Gastroesophageal sphincter (tissue), 3 donors: ENCODE data around the gene OR2C3.

Experiments
- POLR2A ChIP-seq, 2 donors: fragments of 450-650 bp; IDR thresholded peaks; one replicate each; pipeline ENCODE4 v1.6.1; 2017; ENCODE audit warnings: antibody characterized with exemption in 2 of 2, mild to moderate bottlenecking in 2 of 2, moderate library complexity in 1 of 2
- POLR2AphosphoS5 ChIP-seq: sonication (generic); formaldehyde crosslinking; IDR thresholded peaks from one replicate; pipeline ENCODE4 v1.6.1; 2017; ENCODE audit warnings: antibody characterized with exemption
- TF ChIP-seq, protein P1 (sequence below), 4 experiments: fragments of 200-600 bp in 2 of 4; fragments of 450-650 bp in 2 of 4; sonication (generic) in 1 of 4; IDR thresholded peaks; one replicate each; pipeline ENCODE4 v1.5.1; 2017 to 2019; ENCODE audit warnings: antibody characterized with exemption in 4 of 4, mild to moderate bottlenecking in 2 of 4, moderate library complexity in 2 of 4

DNA sequence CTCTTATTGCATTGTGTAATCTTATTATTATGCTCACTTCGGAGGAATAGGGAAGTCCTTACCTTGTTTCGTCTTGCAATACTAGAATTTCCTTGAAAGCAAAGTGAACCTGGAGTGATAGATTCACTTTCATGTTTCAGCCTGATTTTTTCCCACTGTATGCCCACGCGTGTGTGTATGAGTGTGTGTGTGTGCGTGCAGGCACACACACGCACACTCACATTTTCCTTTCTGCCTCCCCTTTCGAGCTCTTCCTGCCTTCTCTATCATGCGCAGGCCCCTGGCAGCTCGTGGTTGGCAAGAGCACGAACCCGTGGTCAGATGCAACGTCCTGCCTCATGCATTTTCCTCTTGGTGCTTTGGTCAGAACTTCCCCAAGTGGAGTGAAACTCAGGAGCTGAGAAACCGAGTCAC is 12.5 kb upstream of the OR2C3 start, which contains the start of gene GCSAML:
- TF ChIP-seq, protein P1, sequence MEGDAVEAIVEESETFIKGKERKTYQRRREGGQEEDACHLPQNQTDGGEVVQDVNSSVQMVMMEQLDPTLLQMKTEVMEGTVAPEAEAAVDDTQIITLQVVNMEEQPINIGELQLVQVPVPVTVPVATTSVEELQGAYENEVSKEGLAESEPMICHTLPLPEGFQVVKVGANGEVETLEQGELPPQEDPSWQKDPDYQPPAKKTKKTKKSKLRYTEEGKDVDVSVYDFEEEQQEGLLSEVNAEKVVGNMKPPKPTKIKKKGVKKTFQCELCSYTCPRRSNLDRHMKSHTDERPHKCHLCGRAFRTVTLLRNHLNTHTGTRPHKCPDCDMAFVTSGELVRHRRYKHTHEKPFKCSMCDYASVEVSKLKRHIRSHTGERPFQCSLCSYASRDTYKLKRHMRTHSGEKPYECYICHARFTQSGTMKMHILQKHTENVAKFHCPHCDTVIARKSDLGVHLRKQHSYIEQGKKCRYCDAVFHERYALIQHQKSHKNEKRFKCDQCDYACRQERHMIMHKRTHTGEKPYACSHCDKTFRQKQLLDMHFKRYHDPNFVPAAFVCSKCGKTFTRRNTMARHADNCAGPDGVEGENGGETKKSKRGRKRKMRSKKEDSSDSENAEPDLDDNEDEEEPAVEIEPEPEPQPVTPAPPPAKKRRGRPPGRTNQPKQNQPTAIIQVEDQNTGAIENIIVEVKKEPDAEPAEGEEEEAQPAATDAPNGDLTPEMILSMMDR (IDR thresholded peaks at IDR 0.05): no peak
- TF ChIP-seq POLR2AphosphoS5 (no peak), POLR2A (IDR thresholded peaks at IDR 0.05) (no peak)
